LoVo (cell line): Measurements from ENCODE around the gene HIRA.

Source experiments
- DNase-seq: peaks from one replicate; pipeline ENCODE4 v3.0.0-alpha.2; 2016; ENCODE audit warnings: low spot score

Gene HIRA, protein sequence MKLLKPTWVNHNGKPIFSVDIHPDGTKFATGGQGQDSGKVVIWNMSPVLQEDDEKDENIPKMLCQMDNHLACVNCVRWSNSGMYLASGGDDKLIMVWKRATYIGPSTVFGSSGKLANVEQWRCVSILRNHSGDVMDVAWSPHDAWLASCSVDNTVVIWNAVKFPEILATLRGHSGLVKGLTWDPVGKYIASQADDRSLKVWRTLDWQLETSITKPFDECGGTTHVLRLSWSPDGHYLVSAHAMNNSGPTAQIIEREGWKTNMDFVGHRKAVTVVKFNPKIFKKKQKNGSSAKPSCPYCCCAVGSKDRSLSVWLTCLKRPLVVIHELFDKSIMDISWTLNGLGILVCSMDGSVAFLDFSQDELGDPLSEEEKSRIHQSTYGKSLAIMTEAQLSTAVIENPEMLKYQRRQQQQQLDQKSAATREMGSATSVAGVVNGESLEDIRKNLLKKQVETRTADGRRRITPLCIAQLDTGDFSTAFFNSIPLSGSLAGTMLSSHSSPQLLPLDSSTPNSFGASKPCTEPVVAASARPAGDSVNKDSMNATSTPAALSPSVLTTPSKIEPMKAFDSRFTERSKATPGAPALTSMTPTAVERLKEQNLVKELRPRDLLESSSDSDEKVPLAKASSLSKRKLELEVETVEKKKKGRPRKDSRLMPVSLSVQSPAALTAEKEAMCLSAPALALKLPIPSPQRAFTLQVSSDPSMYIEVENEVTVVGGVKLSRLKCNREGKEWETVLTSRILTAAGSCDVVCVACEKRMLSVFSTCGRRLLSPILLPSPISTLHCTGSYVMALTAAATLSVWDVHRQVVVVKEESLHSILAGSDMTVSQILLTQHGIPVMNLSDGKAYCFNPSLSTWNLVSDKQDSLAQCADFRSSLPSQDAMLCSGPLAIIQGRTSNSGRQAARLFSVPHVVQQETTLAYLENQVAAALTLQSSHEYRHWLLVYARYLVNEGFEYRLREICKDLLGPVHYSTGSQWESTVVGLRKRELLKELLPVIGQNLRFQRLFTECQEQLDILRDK

DNA sequence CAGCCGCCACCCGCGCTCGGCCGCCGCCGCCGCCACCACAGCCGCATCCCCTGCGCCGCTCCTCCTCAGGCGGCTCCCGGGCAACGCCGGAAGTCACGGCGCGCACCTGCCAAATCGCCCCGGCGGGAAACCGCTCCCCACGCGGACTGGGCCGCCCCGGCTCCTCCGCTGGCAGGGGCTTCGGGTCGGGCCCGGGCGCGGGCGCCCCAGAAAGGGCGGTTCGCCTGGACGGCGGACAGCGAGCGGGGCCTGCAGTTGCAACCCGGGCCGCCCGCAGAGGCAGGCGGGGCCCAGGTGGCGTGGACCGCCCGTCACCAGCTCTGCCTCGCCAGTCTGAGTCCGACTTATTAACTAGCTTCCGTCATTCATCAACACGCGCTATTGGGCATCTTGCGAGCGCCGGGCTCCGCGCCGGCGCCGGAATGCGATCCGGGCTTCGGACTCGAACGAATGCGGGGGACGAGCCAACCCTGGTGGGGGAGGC lies at the start of gene HIRA:
Gene HIRA (minus strand): TSS at position 85 of the 484 bp plus-strand sequence. CDS start 257 bp downstream, outside the sequence.
- peak; percentile 74 for DNase-seq

DNA sequence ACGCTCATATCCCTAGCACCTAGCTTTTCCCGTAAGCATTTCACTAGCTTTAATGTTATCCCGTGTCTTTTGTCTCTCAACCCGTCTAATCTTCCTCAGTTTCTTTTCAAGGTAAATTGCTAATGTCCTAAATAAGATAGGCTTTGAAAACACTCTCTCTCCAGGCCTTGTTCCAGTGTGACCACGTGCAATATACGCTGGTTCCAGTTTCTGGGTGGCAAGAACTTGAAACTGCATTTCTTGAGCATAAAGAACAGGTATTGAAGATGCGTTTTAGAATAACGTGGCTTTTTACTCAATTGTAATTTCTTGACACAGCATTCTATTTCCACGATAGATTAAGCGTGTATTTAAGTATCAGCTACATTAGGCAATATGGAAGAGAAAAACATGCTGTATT lies 49.3 kb upstream of the HIRA start:
- DNase-seq: no peak

DNA sequence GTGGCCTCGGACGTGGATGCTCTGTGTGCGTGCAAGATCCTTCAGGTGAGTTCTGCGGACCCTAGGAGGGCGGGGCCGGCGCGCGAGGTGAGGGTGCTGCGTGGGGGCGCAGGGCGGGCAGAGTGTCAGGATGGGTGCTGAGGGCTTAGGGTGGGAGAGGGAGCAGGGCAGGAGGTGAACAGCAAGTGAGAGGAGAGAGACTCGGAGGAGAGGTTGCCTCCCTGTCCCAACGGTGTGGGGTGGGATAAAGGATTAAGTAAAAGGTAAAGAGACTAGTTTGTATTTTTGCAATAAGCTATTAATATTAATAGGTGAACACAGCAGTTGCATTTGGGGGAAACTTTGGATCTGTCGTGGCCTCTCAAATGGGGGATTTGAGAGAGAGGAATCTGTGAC lies 48.6 kb upstream of the HIRA start:
- DNase-seq: no peak

DNA sequence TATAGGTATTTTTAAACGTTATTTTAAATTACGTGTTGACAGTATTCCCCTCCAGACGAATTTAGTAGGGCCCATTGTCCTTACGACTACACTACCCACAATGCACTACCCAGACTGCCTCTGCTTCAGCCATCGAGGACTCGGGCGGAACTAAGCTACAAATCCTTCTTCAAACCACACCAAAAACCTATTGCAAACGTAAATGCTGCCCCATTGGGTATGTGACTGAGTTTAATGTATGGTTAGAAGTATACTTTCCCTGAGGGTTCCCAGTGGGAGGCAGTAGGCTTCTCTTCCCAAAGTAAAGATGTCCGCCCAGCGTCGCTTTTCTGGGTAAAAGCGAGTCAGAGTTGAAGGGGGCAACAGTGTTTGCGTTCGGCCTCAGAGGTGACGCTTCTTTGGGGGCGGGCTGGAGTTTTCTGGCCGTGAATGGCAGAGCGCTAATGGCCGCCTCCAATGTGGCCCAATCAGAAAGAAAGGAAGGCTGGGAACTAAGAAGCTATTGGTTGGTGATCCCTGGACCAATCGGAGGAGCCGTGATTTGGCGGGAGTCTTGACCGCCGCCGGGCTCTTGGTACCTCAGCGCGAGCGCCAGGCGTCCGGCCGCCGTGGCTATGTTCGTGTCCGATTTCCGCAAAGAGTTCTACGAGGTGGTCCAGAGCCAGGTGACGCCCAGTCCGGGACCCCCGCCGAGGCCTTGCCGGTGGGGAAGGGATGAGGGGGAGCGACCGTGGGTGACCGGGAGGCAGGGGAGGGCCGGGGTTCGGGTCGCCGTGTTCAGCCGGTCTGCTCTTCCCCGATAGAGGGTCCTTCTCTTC lies 48.0 kb upstream of the HIRA start, which contains the start of gene CDC45:
Gene CDC45 (plus strand): TSS at position 566 of the 818 bp plus-strand sequence. CDS start 49 bp downstream, at position 615.
- DNase-seq: peak; percentile 97

DNA sequence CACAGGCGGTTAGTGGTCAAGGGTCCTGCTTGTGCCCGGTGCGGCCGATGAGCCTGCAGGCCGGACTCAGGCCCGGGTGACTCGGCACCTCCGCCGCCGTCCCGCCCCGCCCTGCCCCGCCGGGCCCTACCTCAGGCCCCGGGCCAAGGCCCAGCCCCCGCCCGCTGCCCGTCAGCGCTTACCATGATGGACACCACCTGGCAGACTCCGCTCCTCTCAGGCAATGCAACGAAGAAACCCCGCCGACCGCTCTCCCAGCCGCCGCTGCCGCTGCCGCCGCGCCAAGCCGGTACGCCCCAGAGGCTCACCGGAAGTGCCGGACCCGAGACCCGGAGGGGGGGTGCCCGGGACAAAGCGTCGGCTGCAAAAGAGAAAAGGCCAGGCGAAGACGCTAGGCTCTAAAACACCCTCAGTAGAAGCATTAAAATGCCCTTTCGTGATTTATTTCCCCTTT lies 47.4 kb upstream of the HIRA start, which contains the start of gene UFD1:
Gene UFD1 (minus strand): TSS at position 293 of the 454 bp plus-strand sequence. CDS start 108 bp downstream, at position 185.
- DNase-seq: peak; percentile 86

DNA sequence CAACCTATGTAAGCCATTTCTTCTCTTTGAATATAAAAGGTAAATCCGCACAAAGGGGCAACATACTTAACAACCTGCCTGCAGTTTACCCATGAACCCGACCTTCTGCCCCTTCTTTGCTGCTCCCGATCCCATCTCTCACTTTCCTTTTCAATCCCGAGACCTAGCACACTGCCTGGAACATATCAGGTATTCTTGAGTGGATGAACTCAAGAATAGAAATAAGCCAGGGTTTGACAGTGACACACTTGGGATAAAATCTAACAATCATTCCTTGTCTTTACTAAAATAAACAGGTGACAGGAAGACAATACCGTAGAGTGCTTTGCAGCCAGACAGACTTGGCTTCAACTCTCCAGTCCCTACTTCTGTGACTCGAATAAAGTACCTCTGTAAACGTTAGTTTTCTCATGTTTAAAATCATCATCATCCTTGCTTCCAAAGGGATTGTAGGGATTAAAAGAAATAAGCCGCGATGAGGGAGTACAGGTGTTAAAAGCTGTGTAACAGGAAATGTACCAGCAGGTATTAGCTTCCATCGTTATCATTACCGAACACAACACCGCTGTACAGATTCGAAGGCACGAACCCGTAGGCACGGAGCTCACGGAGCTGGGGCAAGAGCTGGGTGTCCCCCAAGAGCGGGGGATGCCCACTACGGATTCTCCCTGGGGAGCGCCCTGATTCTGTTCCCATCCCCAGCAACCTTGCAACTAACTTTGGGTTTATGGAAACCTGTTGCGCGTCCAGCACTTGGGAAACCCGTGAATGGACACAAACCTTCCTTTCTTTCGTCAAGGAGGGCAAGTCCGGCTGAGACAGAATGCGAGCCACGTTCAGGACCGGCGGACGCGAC lies 46.7 kb upstream of the HIRA start:
- no peak for DNase-seq

DNA sequence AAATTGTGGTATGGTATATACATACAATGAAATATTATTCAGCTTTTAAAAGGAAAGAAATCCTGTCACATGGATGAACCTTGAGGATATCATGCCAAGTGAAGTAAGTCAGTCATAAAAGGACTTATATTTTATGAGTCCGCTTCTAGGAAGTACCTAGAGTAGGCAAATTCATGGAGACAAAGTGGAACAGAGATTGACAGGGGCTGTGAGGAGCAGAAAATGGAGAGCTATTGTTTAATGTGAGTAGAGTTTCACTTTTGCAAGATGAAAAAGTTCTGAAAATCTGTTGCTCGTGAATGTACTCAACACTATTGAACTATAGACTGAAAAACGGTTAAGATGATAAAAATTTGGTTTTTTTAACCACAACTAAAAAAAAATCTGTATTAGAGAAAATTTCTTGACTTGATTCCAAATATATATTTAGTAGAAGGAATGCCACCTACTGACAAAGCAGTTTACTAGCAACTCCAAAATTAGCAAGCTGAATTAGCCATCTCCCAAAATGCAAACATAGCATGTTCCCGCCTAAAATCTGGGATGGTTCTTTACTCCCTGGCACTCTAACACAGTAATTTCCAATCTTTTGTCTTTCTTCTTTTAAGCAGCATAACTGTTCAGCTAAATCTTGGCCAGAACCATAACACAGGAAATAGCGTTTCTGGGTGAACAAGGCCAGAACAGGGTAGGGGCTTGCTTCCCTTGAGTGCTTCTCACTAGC lies 46.0 kb upstream of the HIRA start:
- peak; percentile 7 for DNase-seq

DNA sequence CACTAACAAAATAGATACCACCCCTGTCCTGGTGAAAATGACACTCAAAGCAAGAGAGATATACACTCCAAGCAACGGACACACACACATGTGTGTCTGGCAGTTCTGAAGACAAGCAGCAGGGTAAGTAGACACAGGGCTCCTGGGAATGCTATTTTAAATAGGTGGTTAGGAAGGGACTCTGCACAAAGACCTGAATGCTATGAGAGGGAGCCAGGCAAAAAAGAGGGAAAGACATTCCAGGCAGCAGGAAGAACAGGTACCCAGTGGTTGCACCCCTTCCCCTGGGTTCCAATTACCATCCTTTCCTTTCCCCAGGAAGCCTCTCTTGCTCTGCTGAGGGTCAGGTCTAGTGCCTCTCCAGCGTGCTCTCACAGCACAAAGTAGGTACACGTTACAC lies 44.5 kb upstream of the HIRA start:
- DNase-seq: no peak

DNA sequence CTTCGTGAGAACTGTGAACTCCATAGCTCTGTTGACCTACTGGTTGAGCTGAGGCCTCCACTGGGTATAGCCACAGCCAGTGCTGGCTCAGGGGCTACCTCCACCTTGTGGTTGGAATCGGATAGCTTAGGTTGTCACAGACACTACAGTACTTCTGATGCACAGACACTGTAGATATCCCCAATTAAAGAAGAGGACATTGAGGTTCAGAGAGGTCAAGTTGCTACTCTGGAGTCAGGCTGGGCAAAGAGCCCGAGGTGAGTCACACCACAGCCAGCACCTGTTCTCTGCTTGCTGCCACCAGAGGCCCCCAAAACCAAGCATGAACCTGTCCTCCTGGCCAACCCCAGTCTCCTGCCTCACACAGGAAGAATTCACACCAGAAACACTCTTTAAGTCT lies 42.0 kb upstream of the HIRA start:
- no peak for DNase-seq

DNA sequence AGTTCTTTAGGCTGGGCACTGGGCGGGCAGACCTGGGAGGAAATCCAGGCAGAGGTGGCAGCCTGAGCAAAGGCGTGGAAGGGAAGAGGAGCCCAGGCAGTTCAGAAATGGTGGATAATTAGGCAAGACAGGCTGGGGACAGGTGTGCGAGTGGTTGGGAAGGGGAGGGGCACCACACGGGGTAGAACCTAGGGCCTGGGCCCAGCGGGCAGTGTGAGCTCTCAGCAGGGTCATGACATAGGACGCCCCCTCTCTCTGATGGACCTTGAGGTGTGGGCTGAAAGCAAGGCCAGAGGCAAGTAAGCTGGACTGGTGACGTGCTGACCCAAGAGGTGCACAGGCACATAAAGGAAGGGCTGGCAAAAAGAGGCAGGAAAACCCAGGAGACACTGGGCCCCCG lies 40.7 kb upstream of the HIRA start:
- DNase-seq: no peak

DNA sequence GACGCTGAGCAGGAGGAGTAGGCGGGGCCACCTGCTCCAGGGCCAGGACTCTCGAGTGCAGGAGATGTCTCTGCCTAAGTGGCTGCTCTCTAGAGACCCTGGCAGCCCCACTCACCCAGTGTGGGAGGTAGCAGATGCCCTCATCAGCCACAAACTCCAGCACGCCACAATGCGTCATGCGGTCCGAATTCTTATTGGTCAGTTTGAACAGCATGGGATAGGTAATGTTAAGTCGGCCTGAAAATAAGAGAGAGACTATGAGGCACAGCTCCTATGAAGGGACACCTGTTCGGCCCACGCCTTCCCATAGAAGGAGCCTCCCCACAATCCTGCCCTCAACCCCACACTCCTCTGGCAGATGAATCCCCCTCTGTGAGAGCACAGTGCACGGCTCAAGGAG lies 40.0 kb upstream of the HIRA start:
- DNase-seq: no peak

DNA sequence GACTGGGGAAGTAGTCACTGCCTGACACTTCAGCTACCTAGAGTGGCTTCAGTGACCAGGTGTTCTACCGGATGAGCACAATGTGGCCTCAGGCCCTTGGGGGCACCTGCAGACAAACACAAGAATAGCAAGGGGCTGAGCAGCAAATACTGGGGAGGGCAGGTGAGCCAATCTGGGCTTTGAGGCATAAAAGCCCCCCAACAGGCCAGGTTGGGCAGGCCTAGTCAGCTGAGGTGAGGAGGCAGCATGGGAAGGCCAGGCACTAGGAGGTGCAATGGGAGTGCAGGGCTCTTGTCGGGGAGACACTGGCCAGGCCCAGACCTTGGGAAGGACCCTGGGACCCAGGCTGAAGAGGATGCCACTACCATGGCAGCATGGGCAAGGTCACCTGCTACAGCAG lies 38.5 kb upstream of the HIRA start:
- DNase-seq: no peak

DNA sequence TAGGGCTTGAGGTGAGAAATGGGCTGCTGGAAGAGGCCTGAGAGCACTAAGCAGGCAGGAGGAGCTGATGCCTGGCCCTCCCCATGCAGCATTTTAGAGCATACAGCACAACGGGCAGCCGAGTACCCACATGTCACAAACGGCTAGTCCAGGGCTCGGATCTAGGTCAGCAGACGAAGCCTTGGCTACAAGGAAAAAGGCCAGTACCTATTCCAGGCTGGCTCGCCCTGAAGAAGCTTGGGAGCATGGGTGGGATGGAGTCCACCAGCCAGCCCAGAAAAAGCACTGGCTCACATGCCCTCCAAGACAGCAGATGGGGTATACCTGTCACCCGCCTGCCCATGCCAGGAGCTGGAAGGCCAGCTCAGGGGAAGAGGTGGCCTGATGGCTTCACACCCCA lies 37.9 kb upstream of the HIRA start:
- no peak for DNase-seq

DNA sequence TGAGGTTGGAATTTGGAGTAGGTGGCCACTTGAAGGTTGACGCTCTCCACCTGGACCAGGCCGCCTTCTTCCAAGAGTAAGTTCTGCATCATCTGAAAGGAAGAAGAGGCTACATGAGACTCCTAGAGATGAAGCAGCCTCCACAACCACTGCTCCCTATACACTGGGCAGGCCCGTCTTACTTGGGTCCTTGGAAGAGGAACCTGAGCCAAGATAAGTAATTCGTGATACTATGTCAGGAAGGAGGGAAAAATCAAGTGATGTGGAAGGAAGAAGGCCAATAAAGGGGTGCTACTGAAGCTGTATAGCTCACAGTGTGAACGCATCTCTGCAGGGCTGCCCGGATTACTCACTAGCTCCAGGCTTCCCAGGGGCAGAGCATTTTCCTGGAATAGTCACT lies 36.4 kb upstream of the HIRA start:
- DNase-seq: no peak

DNA sequence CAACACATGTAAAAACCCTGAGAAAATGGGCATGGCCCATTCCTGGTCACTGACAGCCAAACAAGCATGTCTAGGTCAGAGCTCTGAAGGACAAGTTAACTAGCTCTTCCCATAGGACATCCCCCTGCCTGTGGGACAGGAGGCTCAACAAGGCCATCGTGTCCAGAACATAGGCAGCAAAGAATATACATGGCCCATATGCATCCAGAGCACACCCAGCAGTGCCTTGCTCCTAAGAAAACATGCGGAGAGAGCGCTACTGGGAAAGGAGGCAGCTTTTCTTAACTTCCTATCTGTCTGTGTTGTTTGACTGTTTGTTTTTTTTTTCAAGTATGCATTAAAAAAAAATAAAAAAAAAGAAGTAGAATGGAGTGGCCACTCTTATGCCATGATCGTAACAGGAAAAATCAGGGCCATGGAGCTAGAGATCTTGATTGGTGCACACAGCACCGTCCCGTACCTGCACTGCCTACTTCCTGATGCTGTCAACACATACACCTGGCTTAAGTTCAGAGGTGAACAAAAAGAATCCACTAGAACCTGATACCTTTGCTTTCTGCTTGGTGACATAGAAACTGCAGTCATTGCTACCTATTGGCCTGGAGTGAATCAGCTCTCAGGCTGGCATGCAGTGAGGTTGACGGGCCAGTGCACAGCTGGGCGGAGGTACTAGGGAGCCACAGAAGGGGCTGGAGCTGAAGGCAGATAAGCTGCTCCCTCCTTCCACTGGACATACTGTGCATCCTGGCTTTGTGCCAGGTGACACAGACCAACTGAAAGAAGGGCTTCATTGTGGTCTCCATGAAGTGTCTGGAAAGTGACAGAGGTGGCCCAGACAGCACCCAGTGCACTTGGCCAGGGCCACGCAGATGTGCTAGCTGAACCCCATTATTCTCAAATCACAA lies 35.6 kb upstream of the HIRA start:
- no peak for DNase-seq

DNA sequence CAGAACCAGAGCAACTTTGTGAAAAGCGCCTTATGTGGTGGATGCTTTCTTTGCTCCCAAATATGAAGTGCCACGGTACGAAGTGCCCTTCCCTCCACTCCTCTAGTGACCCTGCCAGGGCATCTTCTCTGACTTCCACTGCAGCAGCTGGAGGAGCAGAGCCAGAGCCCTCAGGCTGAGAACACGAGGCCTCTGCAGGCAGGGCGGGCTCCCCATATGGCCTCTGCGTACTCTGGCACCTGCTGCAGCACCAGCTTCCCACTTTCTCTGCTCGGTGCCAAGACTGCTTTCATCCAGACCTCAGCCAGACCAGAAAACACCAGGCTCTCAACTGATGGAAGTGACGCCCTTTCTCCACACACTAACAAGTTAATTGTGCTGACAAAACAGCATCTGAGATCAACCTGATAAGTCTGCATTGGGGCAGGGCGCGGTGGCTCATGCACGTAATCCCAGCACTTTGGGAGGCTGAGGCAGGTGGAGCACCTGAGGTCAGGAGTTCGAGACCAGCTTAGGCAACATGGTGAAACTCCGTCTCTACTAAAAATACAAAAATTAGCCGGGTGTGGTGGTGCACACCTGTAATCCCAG lies 34.7 kb upstream of the HIRA start:
- DNase-seq: no peak

DNA sequence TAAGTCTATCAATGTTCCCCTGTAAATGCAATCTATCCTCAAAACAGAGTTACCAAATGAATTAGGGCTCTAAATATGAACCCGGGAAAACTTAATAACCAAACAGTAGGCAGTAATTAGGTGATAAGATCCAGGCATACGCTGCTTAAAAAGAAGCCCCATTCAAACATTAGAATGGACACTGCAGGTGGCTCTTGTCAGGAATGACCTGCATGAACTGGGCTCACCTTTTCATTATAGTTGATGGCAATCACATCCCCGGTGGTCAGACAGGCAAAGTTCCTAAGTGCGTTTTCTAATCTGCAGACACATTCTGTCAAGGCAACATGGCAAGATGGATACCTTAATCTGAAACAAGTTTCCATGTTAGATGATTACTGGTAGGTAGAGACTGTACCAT lies 33.4 kb upstream of the HIRA start:
- no peak for DNase-seq

DNA sequence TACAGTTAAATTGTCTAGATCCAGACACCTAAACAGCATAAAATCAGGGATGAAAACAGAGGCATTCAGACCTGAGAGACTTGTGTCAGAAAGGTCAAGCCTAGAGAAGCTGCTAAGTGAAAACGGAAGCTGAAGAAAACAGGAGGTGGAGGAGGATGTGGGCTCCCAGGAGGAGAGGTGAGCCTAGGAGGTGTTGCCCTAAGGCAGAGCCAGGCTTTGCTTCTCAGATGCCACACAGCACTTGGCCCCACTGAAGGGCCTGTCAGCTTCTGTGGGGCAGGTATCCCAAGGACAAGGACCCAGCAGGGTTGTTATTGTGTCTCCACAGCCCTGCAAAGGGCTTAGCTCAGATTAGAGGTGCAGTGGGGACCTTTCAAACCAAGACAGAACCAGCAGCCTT lies 33.0 kb upstream of the HIRA start:
- no peak for DNase-seq
